ENCODE results near the gene PIP5K1B.
A peak's percentile ranks its signal among the peaks of the same experiment; 100 is the strongest.

PIP5K1B gene

GRCh38 chr9:68683433-68683832 lies 21.6 kb upstream of the PIP5K1B start:
- TF ChIP-seq ISL1 (CRISPR knock-in tag; IDR thresholded peaks at IDR 0.05) (no peak), CSDC2 (CRISPR knock-in tag; IDR thresholded peaks at IDR 0.05) (no peak), POU6F1 (CRISPR knock-in tag; IDR thresholded peaks at IDR 0.05; ENCODE audit: borderline replicate concordance, low read depth) (no peak), TSHZ2 (CRISPR knock-in tag; IDR thresholded peaks at IDR 0.05) (no peak), PATZ1 (CRISPR knock-in tag; IDR thresholded peaks at IDR 0.05; ENCODE audit: borderline replicate concordance) (no peak), CREB5 (CRISPR knock-in tag; IDR thresholded peaks at IDR 0.05; ENCODE audit: low read depth) (no peak), GLIS3 (CRISPR knock-in tag; IDR thresholded peaks at IDR 0.05) (no peak), RARB (CRISPR knock-in tag; IDR thresholded peaks at IDR 0.05) (no peak), ZNF8 (CRISPR knock-in tag; IDR thresholded peaks at IDR 0.05) (no peak)
- ATAC-seq = no peak

- no peak for ATAC-seq
- no peak for TF ChIP-seq GLIS3 (CRISPR knock-in tag; IDR thresholded peaks at IDR 0.05)
- TF ChIP-seq ESRRG (CRISPR knock-in tag; IDR thresholded peaks at IDR 0.05) = no peak
- no peak for TF ChIP-seq TSHZ2 (CRISPR knock-in tag; IDR thresholded peaks at IDR 0.05)
- TF ChIP-seq ZNF565 (CRISPR knock-in tag; conservative IDR thresholded peaks at IDR 0.05; ENCODE audit: low read depth) = no peak
- TF ChIP-seq ZC3H10 (CRISPR knock-in tag; IDR thresholded peaks at IDR 0.05) = no peak
- TF ChIP-seq PPARA (CRISPR knock-in tag; IDR thresholded peaks at IDR 0.05; ENCODE audit: borderline replicate concordance) = no peak
These were observed 19.8 kb upstream of the PIP5K1B start for GRCh38 chr9:68685213-68685612.

- TF ChIP-seq RARB (CRISPR knock-in tag; IDR thresholded peaks at IDR 0.05) (no peak), ISL1 (CRISPR knock-in tag; IDR thresholded peaks at IDR 0.05) (no peak)
- peak; percentile 78 for ATAC-seq
These were observed 19.3 kb upstream of the PIP5K1B start for GRCh38 chr9:68685770-68686169.

- peak; percentile 68 for ATAC-seq
- TF ChIP-seq ZC3H10 (CRISPR knock-in tag; IDR thresholded peaks at IDR 0.05) (no peak), ZFP30 (CRISPR knock-in tag; IDR thresholded peaks at IDR 0.05) (no peak), ISL1 (CRISPR knock-in tag; IDR thresholded peaks at IDR 0.05) (no peak), ZFP3 (CRISPR knock-in tag; IDR thresholded peaks at IDR 0.05) (no peak), ZNF565 (CRISPR knock-in tag; conservative IDR thresholded peaks at IDR 0.05; ENCODE audit: low read depth) (no peak), CSRNP3 (CRISPR knock-in tag; IDR thresholded peaks at IDR 0.05) (no peak), SNAI2 (CRISPR knock-in tag; IDR thresholded peaks at IDR 0.05) (no peak), ZNF8 (CRISPR knock-in tag; IDR thresholded peaks at IDR 0.05) (no peak), BACH2 (CRISPR knock-in tag; IDR thresholded peaks at IDR 0.05; ENCODE audit: borderline replicate concordance) (no peak), TCF4 (CRISPR knock-in tag; IDR thresholded peaks at IDR 0.05; ENCODE audit: borderline replicate concordance) (no peak), PPARA (CRISPR knock-in tag; IDR thresholded peaks at IDR 0.05; ENCODE audit: borderline replicate concordance) (no peak), POU6F1 (CRISPR knock-in tag; IDR thresholded peaks at IDR 0.05; ENCODE audit: borderline replicate concordance, low read depth) (no peak)
These were observed 15.0 kb upstream of the PIP5K1B start for GRCh38 chr9:68690088-68690487.

Data from SK-N-SH treated with all-trans-retinoic acid at 6 μM for 48 hours (cell line).